Measurements from ENCODE around the gene HDAC5. TPM values are rescaled to one million over a fixed set of nuclear protein-coding genes. Genes with fewer than 3 reads are reported as not detected.

HDAC5 gene
- total and polyA plus RNA-seq, 2 of the 8 experiments (the other 6 are each of a cell fraction or from before 2014, with no cell fraction given) = 48.5 to 54.4 TPM

DNA sequence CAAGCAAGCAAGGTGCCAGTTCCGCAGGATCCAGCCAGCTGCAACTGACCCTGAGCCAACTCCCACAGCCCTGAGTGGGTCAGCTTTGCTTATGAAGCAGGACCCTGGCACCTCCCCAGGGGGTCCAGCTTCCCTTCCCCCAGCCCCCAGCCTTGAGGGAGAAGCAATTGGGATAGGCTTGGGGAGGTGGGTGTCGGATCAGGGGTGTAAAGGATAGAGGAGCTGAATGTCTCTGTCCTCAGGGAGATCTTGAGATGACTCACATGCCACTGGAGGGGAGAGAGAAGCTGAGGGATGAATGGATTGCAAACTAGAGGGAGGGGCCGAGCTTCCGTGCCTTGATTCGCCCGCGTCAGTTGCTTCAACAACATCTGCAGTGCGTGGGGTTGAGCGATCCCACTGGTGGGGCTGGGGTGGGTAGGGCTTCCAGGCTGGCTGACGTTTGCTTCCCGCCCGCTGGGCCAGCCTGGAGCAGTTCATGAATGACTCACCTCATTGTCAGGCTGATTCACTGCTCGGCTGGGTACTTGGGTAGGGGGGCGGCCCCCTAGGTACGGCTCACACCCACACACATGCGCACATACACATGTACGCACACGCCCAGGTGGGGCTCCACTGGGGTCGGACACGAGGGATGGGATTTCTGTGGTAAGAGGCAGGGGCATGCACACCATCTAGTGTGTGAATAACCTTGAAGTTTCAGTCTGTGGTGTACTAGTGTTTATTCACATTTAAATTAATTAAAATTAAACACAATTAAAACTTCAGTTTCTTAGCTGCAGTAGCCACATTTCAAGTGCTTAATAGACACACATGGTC, 14.7 kb upstream of the HDAC5 start (continued):
- TF ChIP-seq HDAC2 (IDR thresholded peaks at IDR 0.05; ENCODE audit: borderline replicate concordance in 1 of 2, low read depth in 2 of 2, low read length in 2 of 2) = peak in 1 of 2 experiments; percentile 55; a peak in 1 of 4 replicates
- TF ChIP-seq RFX5 (IDR thresholded peaks at IDR 0.05; ENCODE audit: borderline replicate concordance, low read depth, low read length) = no peak
- TF ChIP-seq JUN (IDR thresholded peaks at IDR 0.05; ENCODE audit: low read depth, low read length) = peak; percentile 73; the same call in 1 of the 2 replicates
- no peak for TF ChIP-seq SUZ12 (IDR thresholded peaks at IDR 0.05; ENCODE audit: low read length)
- TF ChIP-seq CHD1 (IDR thresholded peaks at IDR 0.05; ENCODE audit: low read depth, low read length) = no peak
- peak; percentile 69 for TF ChIP-seq CTBP2 (IDR thresholded peaks at IDR 0.05; ENCODE audit: borderline replicate concordance, insufficient read depth, insufficient read length, low read length)
- peak; percentile 43; the same call in 1 of the 2 replicates for TF ChIP-seq CREB1 (IDR thresholded peaks at IDR 0.05)
- TF ChIP-seq NRF1 (IDR thresholded peaks at IDR 0.05; ENCODE audit: low read depth, low read length) = no peak
- no peak for TF ChIP-seq TCF12 (IDR thresholded peaks at IDR 0.05; ENCODE audit: low read depth, low read length)
- no peak for TF ChIP-seq SP4 (IDR thresholded peaks at IDR 0.05; ENCODE audit: low read length)
- no peak for TF ChIP-seq SP1 (IDR thresholded peaks at IDR 0.05; ENCODE audit: low read depth, low read length)
- TF ChIP-seq BCL11A (IDR thresholded peaks at IDR 0.05; ENCODE audit: low read depth in 2 of 2, low read length in 2 of 2) = no peak
- peak; percentile 61; the same call in 1 of the 2 replicates for TF ChIP-seq BACH1 (IDR thresholded peaks at IDR 0.05; ENCODE audit: low read length)
- no peak for TF ChIP-seq POLR2A (IDR thresholded peaks at IDR 0.05; ENCODE audit: control extremely low read depth in 1 of 2, low read depth in 2 of 2, low read length in 2 of 2)
- no peak for TF ChIP-seq TAF7 (optimal IDR thresholded peaks at IDR 0.05; ENCODE audit: borderline replicate concordance, low read depth, low read length)
- no peak for TF ChIP-seq GABPA (IDR thresholded peaks at IDR 0.05; ENCODE audit: borderline replicate concordance, insufficient read depth, low read length)
- TF ChIP-seq, protein P1, sequence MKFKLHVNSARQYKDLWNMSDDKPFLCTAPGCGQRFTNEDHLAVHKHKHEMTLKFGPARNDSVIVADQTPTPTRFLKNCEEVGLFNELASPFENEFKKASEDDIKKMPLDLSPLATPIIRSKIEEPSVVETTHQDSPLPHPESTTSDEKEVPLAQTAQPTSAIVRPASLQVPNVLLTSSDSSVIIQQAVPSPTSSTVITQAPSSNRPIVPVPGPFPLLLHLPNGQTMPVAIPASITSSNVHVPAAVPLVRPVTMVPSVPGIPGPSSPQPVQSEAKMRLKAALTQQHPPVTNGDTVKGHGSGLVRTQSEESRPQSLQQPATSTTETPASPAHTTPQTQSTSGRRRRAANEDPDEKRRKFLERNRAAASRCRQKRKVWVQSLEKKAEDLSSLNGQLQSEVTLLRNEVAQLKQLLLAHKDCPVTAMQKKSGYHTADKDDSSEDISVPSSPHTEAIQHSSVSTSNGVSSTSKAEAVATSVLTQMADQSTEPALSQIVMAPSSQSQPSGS (IDR thresholded peaks at IDR 0.05; ENCODE audit: low read length) = no peak
- no peak for TF ChIP-seq RAD21 (IDR thresholded peaks at IDR 0.05 in 1 of 2, conservative IDR thresholded peaks at IDR 0.05 in 1 of 2; ENCODE audit: low read depth in 2 of 2, low read length in 2 of 2)
- no peak for TF ChIP-seq CEBPB (IDR thresholded peaks at IDR 0.05; ENCODE audit: low read depth, low read length)
- no peak for TF ChIP-seq KDM5A (IDR thresholded peaks at IDR 0.05; ENCODE audit: low read length)

Data from H1 (cell line).